ENCODE data around the gene CELA1. TPM values are rescaled to one million over a fixed set of nuclear protein-coding genes. Genes with fewer than 3 reads are reported as not detected.

CELA1 gene
- total and polyA plus RNA-seq, 8 donors = not detected

GRCh38 chr12:51324953-51325352 lies 21.5 kb downstream of the CELA1 start:
- H3K36me3 ChIP-seq = no peaks in the 10 kb centered on the region
- WGBS, 5 donors = 63 to 80% (median 66%) methylated on average over 4 of the region's 4 CpGs
- peaks cover 0 to 66% (median 11%) of the 10 kb centered on the region in 4 donors for H3K4me1 ChIP-seq
- TF ChIP-seq POLR2A (IDR thresholded peaks at IDR 0.05) (no peak), CTCF (IDR thresholded peaks at IDR 0.05) (no peak), EP300 (IDR thresholded peaks at IDR 0.05) (no peak), POLR2AphosphoS5 (IDR thresholded peaks at IDR 0.05) (no peak)
- no peaks in the 10 kb centered on the region for H3K27me3 ChIP-seq
- intact Hi-C loops (cut with DNase I; ENCODE audit: low total_unique reads) = no loop called here
- DNase-seq = peak in 1 of 2 donors; percentile 31
- no peak overlapping the region for H3K4me3 ChIP-seq
- no peaks in the 10 kb centered on the region for H3K9me3 ChIP-seq
- no peak overlapping the region for H3K27ac ChIP-seq

DNA sequence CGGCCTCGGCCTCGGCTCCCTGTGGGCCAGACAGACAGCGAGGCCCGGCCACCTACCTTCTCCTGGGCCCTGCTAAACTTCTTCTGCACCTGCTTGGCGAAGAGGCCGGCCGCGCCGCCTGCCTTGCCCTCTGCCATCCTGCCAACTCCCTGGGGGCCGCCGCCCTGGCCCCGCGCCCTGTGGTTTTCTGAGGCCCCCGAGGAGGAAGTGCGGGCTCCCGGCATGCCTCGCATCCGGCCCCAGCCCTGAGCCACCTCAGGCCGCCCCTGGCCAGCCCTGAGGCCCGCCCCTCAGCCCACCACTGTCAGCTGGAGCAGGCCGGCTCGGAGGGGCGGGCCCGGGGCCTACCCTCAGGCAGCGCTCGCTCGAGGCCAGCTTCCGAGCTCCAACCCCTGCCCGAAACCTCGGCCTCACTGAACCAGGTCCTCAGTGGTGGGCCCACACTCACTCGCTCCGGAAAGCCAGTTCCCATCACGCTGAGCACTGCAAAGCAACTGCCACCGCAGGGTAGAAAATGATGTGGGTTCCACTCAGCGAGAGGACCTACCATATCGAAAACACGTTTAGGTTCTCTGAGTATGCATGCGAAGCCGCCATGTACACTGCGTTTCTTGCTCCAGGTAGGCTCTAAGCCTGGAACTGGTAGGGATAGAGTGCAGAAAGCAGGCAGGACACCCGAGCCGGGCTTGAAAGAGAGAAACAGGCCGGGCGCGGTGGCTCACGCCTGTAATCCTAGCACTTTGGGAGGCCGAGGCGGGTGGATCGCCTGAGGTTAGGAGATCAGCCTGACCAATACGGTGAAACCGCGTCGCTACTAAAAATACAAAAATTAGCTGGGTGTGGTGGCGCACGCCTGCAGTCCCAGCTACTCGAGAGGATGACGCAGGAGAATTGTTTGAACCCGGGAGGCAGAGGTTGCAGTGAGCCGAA lies 22.2 kb downstream of the CELA1 start, which contains the start of gene BIN2:
BIN2 (minus strand) TSS at position 209 of the 930 bp plus-strand sequence; CDS start at position 137, 72 bp downstream.
- WGBS, 5 donors = 81 to 88% (median 86%) methylated on average over 36 to 60 of the region's 60 CpGs
- H3K27me3 ChIP-seq = no peaks in the 10 kb centered on the region
- peak; percentile 56 to 65 for DNase-seq
- H3K27ac ChIP-seq = peak within 1 kb of the TSS; percentile 64 to 90 (median 72)
- TF ChIP-seq EP300 (IDR thresholded peaks at IDR 0.05) = no peak
- no peak for TF ChIP-seq POLR2A (IDR thresholded peaks at IDR 0.05)
- no peak for TF ChIP-seq CTCF (IDR thresholded peaks at IDR 0.05)
- no peak for TF ChIP-seq POLR2AphosphoS5 (IDR thresholded peaks at IDR 0.05)
- intact Hi-C loops (cut with DNase I; ENCODE audit: low total_unique reads) = no loop called here
- H3K36me3 ChIP-seq = no peaks in the 10 kb centered on the region
- no peaks in the 10 kb centered on the region for H3K9me3 ChIP-seq
- H3K4me3 ChIP-seq = peak within 1 kb of the TSS; percentile 20 to 41 (median 36)
- H3K4me1 ChIP-seq = peaks cover 0 to 69% (median 12%) of the 10 kb centered on the region in 4 donors

DNA sequence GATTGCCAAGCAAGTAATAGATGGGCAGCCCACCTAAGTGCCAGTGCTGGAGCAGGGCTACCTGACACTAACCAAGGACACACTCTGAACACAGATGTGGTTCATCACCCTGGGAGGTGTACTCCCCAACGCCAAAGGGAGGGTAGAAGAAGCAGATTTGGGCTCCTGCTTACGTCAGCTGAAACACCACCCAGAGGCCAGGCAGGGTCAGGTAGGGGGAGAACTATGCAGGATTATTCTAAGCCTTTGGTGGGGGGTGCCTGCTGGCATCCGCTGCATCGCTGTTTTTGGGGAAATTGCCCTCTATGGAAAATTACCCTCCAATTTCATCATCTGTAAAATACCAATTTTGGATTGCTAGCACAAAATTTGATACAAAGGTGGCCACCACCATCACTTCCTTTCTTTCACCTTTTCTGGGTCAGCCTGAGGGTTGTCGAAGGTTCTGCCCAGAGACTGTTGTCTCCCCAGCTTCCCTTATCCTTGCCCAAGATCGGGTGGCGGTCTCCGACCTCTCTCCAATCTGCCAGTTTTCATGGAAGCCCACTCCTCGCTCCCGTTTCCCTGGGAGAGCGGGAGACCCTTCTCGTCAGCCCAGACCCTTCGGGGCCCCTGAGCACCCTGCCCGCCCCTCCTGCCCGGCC lies 23.0 kb downstream of the CELA1 start:
- no peaks in the 10 kb centered on the region for H3K9me3 ChIP-seq
- peak in 1 of 2 donors; percentile 37 for DNase-seq
- intact Hi-C loops (cut with DNase I; ENCODE audit: low total_unique reads) = no loop called here
- TF ChIP-seq POLR2AphosphoS5 (IDR thresholded peaks at IDR 0.05) (no peak), POLR2A (IDR thresholded peaks at IDR 0.05) (no peak), EP300 (IDR thresholded peaks at IDR 0.05) (no peak), CTCF (IDR thresholded peaks at IDR 0.05) (no peak)
- H3K27ac ChIP-seq = peak overlapping the region; percentile 64 to 90 (median 72)
- H3K4me1 ChIP-seq = peaks cover 0 to 71% (median 12%) of the 10 kb centered on the region in 4 donors
- peak overlapping the region; percentile 20 to 41 (median 36) for H3K4me3 ChIP-seq
- no peaks in the 10 kb centered on the region for H3K27me3 ChIP-seq
- H3K36me3 ChIP-seq = no peaks in the 10 kb centered on the region
- 77 to 86% (median 82%) methylated on average over 15 of the region's 15 CpGs for WGBS, 5 donors

GRCh38 chr12:51322452-51322851 lies 24.0 kb downstream of the CELA1 start:
- DNase-seq = no peak
- H3K9me3 ChIP-seq = no peaks in the 10 kb centered on the region
- H3K4me1 ChIP-seq = peaks cover 0 to 72% (median 12%) of the 10 kb centered on the region in 4 donors
- H3K27me3 ChIP-seq = no peaks in the 10 kb centered on the region
- TF ChIP-seq POLR2A (IDR thresholded peaks at IDR 0.05) (no peak), POLR2AphosphoS5 (IDR thresholded peaks at IDR 0.05) (no peak), CTCF (IDR thresholded peaks at IDR 0.05) (no peak), EP300 (IDR thresholded peaks at IDR 0.05) (no peak)
- peak overlapping the region in 3 of 4 donors; percentile 34 to 41 (median 37) for H3K4me3 ChIP-seq
- intact Hi-C loops (cut with DNase I; ENCODE audit: low total_unique reads) = no loop called here
- 72 to 83% (median 82%) methylated on average over 5 of the region's 5 CpGs for WGBS, 5 donors
- peak overlapping the region in 4 of 5 donors; percentile 64 to 90 (median 79) for H3K27ac ChIP-seq
- H3K36me3 ChIP-seq = no peaks in the 10 kb centered on the region
